SK-N-SH (cell line): ENCODE results near the gene P2RY13. TPM values are rescaled to one million over a fixed set of nuclear protein-coding genes. Genes with fewer than 3 reads are reported as not detected.

Experiments
- CTCF ChIA-PET: fragments of 300-600, 350-600 bp; formaldehyde crosslinking; extraction: SDS; loops from one replicate; lab custom pipeline; 2021; lab: Yijun Ruan, JAX
- POLR2A ChIA-PET: fragments of 350-600 bp; sonication (Branson Sonifier 250); formaldehyde crosslinking; extraction: SDS; loops from one replicate; lab custom pipeline; 2020; ENCODE audit warnings: antibody characterized with exemption, inconsistent platforms; lab: Yijun Ruan, JAX
- DNase-seq: peaks from one replicate; pipeline ENCODE4 v3.0.0; 2012
- H2AFZ ChIP-seq: fragments of 200-600 bp; sonication (generic); 2 replicates; pipeline ENCODE4 v1.8.1; 2016; ENCODE audit warnings: antibody characterized with exemption, mild to moderate bottlenecking, low read depth
- H3F3A ChIP-seq: fragments of 200-600 bp; sonication (generic); replicated peaks from 2 replicates; pipeline ENCODE3; 2016; ENCODE audit warnings: antibody characterized with exemption, mild to moderate bottlenecking; ENCODE audit not compliant: insufficient read depth
- H3K27ac ChIP-seq, 2 experiments: fragments of 200-500 bp in 1 of 2; fragments of 200-600 bp in 1 of 2; sonication (Bioruptor generic) in 1 of 2; sonication (generic), shearing (Covaris generic) in 1 of 2; 2 replicates each; pipeline versions ENCODE4 v1.5.1 to v1.6.1; 2014 to 2016; ENCODE audit warnings: low read depth in 2 of 2, inconsistent platforms in 1 of 2, low read length in 1 of 2, mild to moderate bottlenecking in 1 of 2, mixed read lengths in 1 of 2
- H3K27me3 ChIP-seq: fragments of 200-600 bp; sonication (generic), shearing (Covaris generic); 2 replicates; pipeline ENCODE4 v1.6.1; 2016; ENCODE audit warnings: mixed run types; ENCODE audit not compliant: insufficient read depth
- H3K36me3 ChIP-seq, 2 experiments: fragments of 200-500 bp in 1 of 2; fragments of 200-600 bp in 1 of 2; sonication (Bioruptor generic) in 1 of 2; sonication (generic) in 1 of 2; replicated peaks in 1 of 2; 2 replicates each; pipeline versions ENCODE3 to v1.5.1; 2014 to 2016; ENCODE audit warnings: low read length in 1 of 2, mild to moderate bottlenecking in 1 of 2; ENCODE audit not compliant: insufficient read depth in 2 of 2, control insufficient read depth in 1 of 2
- H3K4me1 ChIP-seq, 2 experiments: fragments of 200-500 bp in 1 of 2; fragments of 200-600 bp in 1 of 2; sonication (Bioruptor generic) in 1 of 2; sonication (generic), shearing (Covaris generic) in 1 of 2; 2 replicates each; pipeline versions ENCODE4 v1.5.1 to v1.6.1; 2014 to 2016; ENCODE audit warnings: low read depth in 1 of 2, low read length in 1 of 2, mixed run types in 1 of 2; ENCODE audit not compliant: insufficient read depth in 2 of 2, control insufficient read depth in 1 of 2
- H3K4me2 ChIP-seq: fragments of 200-600 bp; sonication (generic), shearing (Covaris generic); 2 replicates; pipeline ENCODE4 v1.6.1; 2017; ENCODE audit warnings: mixed run types
- H3K4me3 ChIP-seq, 2 experiments: fragments of 200-500 bp in 1 of 2; fragments of 200-600 bp in 1 of 2; sonication (Bioruptor generic) in 1 of 2; sonication (generic), shearing (Covaris generic) in 1 of 2; 2 replicates each; pipeline versions ENCODE4 v1.5.1 to v1.8.1; 2014 to 2016; ENCODE audit warnings: low read depth in 2 of 2, inconsistent platforms in 1 of 2, low read length in 1 of 2, mild to moderate bottlenecking in 1 of 2, mixed read lengths in 1 of 2, moderate library complexity in 1 of 2
- H3K79me2 ChIP-seq: fragments of 200-600 bp; sonication (generic); 2 replicates; pipeline ENCODE4 v1.8.1; 2017; ENCODE audit warnings: mild to moderate bottlenecking; ENCODE audit not compliant: insufficient read depth
- H3K9ac ChIP-seq: fragments of 200-600 bp; sonication (generic); 2 replicates; pipeline ENCODE4 v1.6.1; 2017; ENCODE audit warnings: mixed run types
- H3K9me2 ChIP-seq: fragments of 200-600 bp; sonication (generic); 2 replicates; pipeline ENCODE4 v1.6.1; 2017; ENCODE audit warnings: mixed run types
- H3K9me3 ChIP-seq: fragments of 200-600 bp; sonication (generic); 2 replicates; pipeline ENCODE4 v1.6.1; 2017; ENCODE audit warnings: mixed run types, mild to moderate bottlenecking, moderate library complexity
- H4K20me1 ChIP-seq: fragments of 200-600 bp; sonication (generic); 2 replicates; pipeline ENCODE4 v1.6.1; 2017; ENCODE audit warnings: mild to moderate bottlenecking, mixed run types; ENCODE audit not compliant: insufficient read depth
- CHD2 ChIP-seq: fragments of 150-350 bp; IDR thresholded peaks from 2 replicates; pipeline ENCODE4 v1.6.1; 2018; ENCODE audit warnings: low read length; ENCODE audit not compliant: partially characterized antibody
- CTCF ChIP-seq: fragments of 200-600 bp; sonication (generic); IDR thresholded peaks from 2 replicates; pipeline ENCODE4 v1.6.1; 2017; ENCODE audit warnings: antibody characterized with exemption, mild to moderate bottlenecking, moderate library complexity
- ELF1 ChIP-seq: IDR thresholded peaks from 2 replicates; pipeline ENCODE4 v1.4.0; 2012
- EZH2phosphoT487 ChIP-seq: fragments of 200-600 bp; sonication (generic); IDR thresholded peaks from 2 replicates; pipeline ENCODE4 v1.6.1; 2017; ENCODE audit warnings: low read depth, mixed run types, mild to moderate bottlenecking, antibody characterized with exemption, moderate library complexity, borderline replicate concordance
- FOXJ3 ChIP-seq: sonication (generic); formaldehyde crosslinking; IDR thresholded peaks from 2 replicates; pipeline ENCODE4 v1.5.1; 2020; ENCODE audit warnings: mild to moderate bottlenecking, missing genetic modification reagents
- GABPA ChIP-seq: IDR thresholded peaks from 2 replicates; pipeline ENCODE4 v1.4.0; 2012; ENCODE audit warnings: low read depth, mild to moderate bottlenecking
- JUND ChIP-seq: IDR thresholded peaks from 2 replicates; pipeline ENCODE4 v1.4.0; 2012
- MEF2A ChIP-seq: IDR thresholded peaks from 2 replicates; pipeline ENCODE4 v1.4.0; 2012; ENCODE audit warnings: low read depth, borderline replicate concordance
- MXI1 ChIP-seq: IDR thresholded peaks from 2 replicates; pipeline ENCODE4 v1.6.1; 2012; ENCODE audit warnings: mild to moderate bottlenecking, low read depth, low read length, improper control_type of control experiment
- NRF1 ChIP-seq: IDR thresholded peaks from 2 replicates; pipeline ENCODE4 v1.6.1; 2012; ENCODE audit warnings: low read depth, mild to moderate bottlenecking, low read length
- POLR2AphosphoS5 ChIP-seq: IDR thresholded peaks from 2 replicates; pipeline ENCODE4 v1.6.1; 2012; ENCODE audit warnings: low read depth, low read length
- RAD21 ChIP-seq: IDR thresholded peaks from 2 replicates; pipeline ENCODE4 v1.6.1; 2012; ENCODE audit warnings: mild to moderate bottlenecking, low read length
- RCOR1 ChIP-seq: fragments of 150-350 bp; IDR thresholded peaks from 2 replicates; pipeline ENCODE4 v1.6.1; 2017; ENCODE audit warnings: antibody characterized with exemption, low read length
- SMC3 ChIP-seq: IDR thresholded peaks from 2 replicates; pipeline ENCODE4 v1.6.1; 2012; ENCODE audit warnings: low read depth, low read length, improper control_type of control experiment
- TCF12 ChIP-seq: IDR thresholded peaks from 2 replicates; pipeline ENCODE4 v1.4.0; 2012
- TEAD4 ChIP-seq: IDR thresholded peaks from 2 replicates; pipeline ENCODE4 v1.4.0; 2012; ENCODE audit warnings: mild to moderate bottlenecking, borderline replicate concordance; ENCODE audit not compliant: insufficient read depth
- WGBS: methylation state at CpG from one replicate; pipeline ENCODE4 v1.1.6; 2017; ENCODE audit warnings: low lambda C conversion rate; 5-methylcytosine and 5-hydroxymethylcytosine counted together
- polyA plus RNA-seq, 3 experiments: library from polyadenylated mRNA; depleted of rRNA; stranded (reverse); fragments of >200 nt; gene quantifications; 2 replicates each; pipeline ENCODE4 v1.2.3, GENCODE V29; 2012
- TF ChIP-seq, protein P1 (sequence below): IDR thresholded peaks from 2 replicates; pipeline ENCODE4 v1.4.0; 2012; ENCODE audit warnings: low read depth
- TF ChIP-seq, protein P2 (sequence below): IDR thresholded peaks from 2 replicates; pipeline ENCODE4 v1.4.0; 2012; ENCODE audit warnings: low read depth, borderline replicate concordance
- TF ChIP-seq, protein P3 (sequence below): fragments of 150-350 bp; IDR thresholded peaks from 2 replicates; pipeline ENCODE4 v1.6.1; 2016; ENCODE audit warnings: mild to moderate bottlenecking, low read depth, low read length

P2RY13 gene
- polyA plus RNA-seq, 1 of the 3 experiments (the other 2 are of a cell fraction), result not detected

- Histone ChIP-seq H3K27ac (no peak overlapping the region), H3K36me3 (no peaks in the 10 kb centered on the region), H3K9ac (no peak overlapping the region), H3K9me3 (no peaks in the 10 kb centered on the region), H3K4me3 (no peak overlapping the region), H3F3A (no peaks in the 10 kb centered on the region), H3K4me2 (no peak overlapping the region), H3K9me2 (no peaks in the 10 kb centered on the region), H3K79me2 (no peaks in the 10 kb centered on the region), H3K4me1 (peaks cover 0 to 2% of the 10 kb centered on the region in 2 experiments; a peak in 1 of 4 replicates), H4K20me1 (no peaks in the 10 kb centered on the region), H3K27me3 (no peaks in the 10 kb centered on the region), H2AFZ (no peak overlapping the region)
- TF ChIP-seq NRF1 (no peak), SMC3 (no peak), RCOR1 (no peak), FOXJ3 (CRISPR knock-in tag) (no peak), RAD21 (no peak), MXI1 (no peak), GABPA (no peak), POLR2AphosphoS5 (no peak), TCF12 (no peak), ELF1 (no peak), CHD2 (no peak), CTCF (no peak), JUND (no peak), MEF2A (no peak), TEAD4 (no peak), EZH2phosphoT487 (no peak)
- TF ChIP-seq, protein P1, sequence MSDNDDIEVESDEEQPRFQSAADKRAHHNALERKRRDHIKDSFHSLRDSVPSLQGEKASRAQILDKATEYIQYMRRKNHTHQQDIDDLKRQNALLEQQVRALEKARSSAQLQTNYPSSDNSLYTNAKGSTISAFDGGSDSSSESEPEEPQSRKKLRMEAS, result no peak
- TF ChIP-seq, protein P2, sequence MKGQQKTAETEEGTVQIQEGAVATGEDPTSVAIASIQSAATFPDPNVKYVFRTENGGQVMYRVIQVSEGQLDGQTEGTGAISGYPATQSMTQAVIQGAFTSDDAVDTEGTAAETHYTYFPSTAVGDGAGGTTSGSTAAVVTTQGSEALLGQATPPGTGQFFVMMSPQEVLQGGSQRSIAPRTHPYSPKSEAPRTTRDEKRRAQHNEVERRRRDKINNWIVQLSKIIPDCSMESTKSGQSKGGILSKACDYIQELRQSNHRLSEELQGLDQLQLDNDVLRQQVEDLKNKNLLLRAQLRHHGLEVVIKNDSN, result no peak
- TF ChIP-seq, protein P3, sequence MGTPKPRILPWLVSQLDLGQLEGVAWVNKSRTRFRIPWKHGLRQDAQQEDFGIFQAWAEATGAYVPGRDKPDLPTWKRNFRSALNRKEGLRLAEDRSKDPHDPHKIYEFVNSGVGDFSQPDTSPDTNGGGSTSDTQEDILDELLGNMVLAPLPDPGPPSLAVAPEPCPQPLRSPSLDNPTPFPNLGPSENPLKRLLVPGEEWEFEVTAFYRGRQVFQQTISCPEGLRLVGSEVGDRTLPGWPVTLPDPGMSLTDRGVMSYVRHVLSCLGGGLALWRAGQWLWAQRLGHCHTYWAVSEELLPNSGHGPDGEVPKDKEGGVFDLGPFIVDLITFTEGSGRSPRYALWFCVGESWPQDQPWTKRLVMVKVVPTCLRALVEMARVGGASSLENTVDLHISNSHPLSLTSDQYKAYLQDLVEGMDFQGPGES, result no peak
- 38% methylated on average over 4 of the region's 4 CpGs for WGBS
- ChIA-PET CTCF (interaction anchor here (1.0 to 2.2 kb wide), 5 partner anchors 16 to 115 kb away, joined by 3 to 17 read pairs (median 6); no protein-coding TSS in a partner anchor), POLR2A (no interaction called here)
- DNase-seq, result no peak
Measured at GRCh38 chr3:151283387-151283786, 46.0 kb downstream of the P2RY13 start.
